Chondrocyte (in vitro differentiated cells): ENCODE data around the gene CD302. TPM values are rescaled to one million over a fixed set of nuclear protein-coding genes. Genes with fewer than 3 reads are reported as not detected.

Experiments used
- total RNA-seq: library from RNA; stranded (reverse); gene quantifications from 3 replicates; pipeline ENCODE4 v1.2.1, GENCODE V29; 2021

The CD302 gene
- total RNA-seq, 1 donor from 2014 or later, result 6.4 TPM

Other genes starting within 250 kb of the CD302 start
- 31.6 to 62.6 TPM (median 37.8 TPM) in 3 replicates for gene BAZ2B, start 181.7 kb downstream of the CD302 start, total RNA-seq
- 71.5 to 79.8 TPM (median 78.7 TPM) in 3 replicates for gene MARCHF7, start 85.7 kb downstream of the CD302 start, total RNA-seq
- 0.15 to 1.3 TPM in 2 of 3 replicates, not detected in the other for gene LY75, start 106.5 kb upstream of the CD302 start, total RNA-seq